Testis (tissue), 3 donors: Measurements from ENCODE around the gene PROC. TPM values are rescaled to one million over a fixed set of nuclear protein-coding genes. Genes with fewer than 3 reads are reported as not detected.
"Not testable (repeated sequence)": the region's sequence is repeated elsewhere in the genome, so short reads cannot be mapped to it uniquely, and the experiment has no call there.

Experiments used
- DNase-seq: peaks from one replicate; pipeline ENCODE4 v3.0.0-alpha.2; 2019
- H3K27ac ChIP-seq, 2 donors: fragments of 200-600 bp; sonication (generic); one replicate each; pipeline ENCODE4 v1.5.1; 2019
- H3K27me3 ChIP-seq: fragments of 200-600 bp; sonication (generic); one replicate; pipeline ENCODE4 v1.5.1; 2019
- H3K36me3 ChIP-seq: fragments of 200-600 bp; sonication (generic); one replicate; pipeline ENCODE4 v1.5.1; 2017; ENCODE audit warnings: low read depth; ENCODE audit errors: missing control alignments
- H3K4me1 ChIP-seq: fragments of 200-600 bp; sonication (generic); one replicate; pipeline ENCODE4 v1.5.1; 2019
- H3K4me3 ChIP-seq, 2 donors: fragments of 200-600 bp; sonication (generic); one replicate each; pipeline ENCODE4 v1.5.1; 2017 to 2019
- H3K9me3 ChIP-seq: fragments of 200-600 bp; sonication (generic); one replicate; pipeline ENCODE4 v1.5.1; 2017
- POLR2A ChIP-seq: fragments of 450-650 bp; IDR thresholded peaks from one replicate; pipeline ENCODE4 v1.6.1; 2017; ENCODE audit warnings: antibody characterized with exemption, mild to moderate bottlenecking, moderate library complexity
- WGBS, 2 donors: methylation state at CpG; one replicate each; pipeline ENCODE4 v1.1.5; 2018; 5-methylcytosine and 5-hydroxymethylcytosine counted together
- intact Hi-C: fragments of 100-400 bp; cut with DNase I; formaldehyde crosslinking; loops from one replicate; pipeline ENCODE4 v1.15.1; 2023; ENCODE audit warnings: low total_unique reads
- polyA plus RNA-seq: library from polyadenylated mRNA; stranded (reverse); fragments of 350-450 nt; fragmentation: Illumina TruSeq; extraction: RNeasy Lipid Tissue Mini Kit (QIAGEN cat#74804); gene quantifications from one replicate; pipeline ENCODE4 v1.2.3, GENCODE V29; 2014; ENCODE audit warnings: low read depth, low replicate concordance; ENCODE audit not compliant: insufficient read depth
- total RNA-seq, 2 donors: library from RNA; depleted of rRNA; stranded (reverse); fragments of >200 nt; gene quantifications; one replicate each; pipeline ENCODE4 v1.2.3, GENCODE V29; 2016
- TF ChIP-seq, protein P1 (sequence below), 3 experiments: fragments of 450-650 bp in 2 of 3; fragments of 200-600 bp in 1 of 3; sonication (generic) in 1 of 3; IDR thresholded peaks; one replicate each; pipeline ENCODE4 v1.5.1; 2016 to 2019; ENCODE audit warnings: antibody characterized with exemption in 3 of 3, mild to moderate bottlenecking in 2 of 3, moderate library complexity in 1 of 3

Gene PROC
- total and polyA plus RNA-seq, 3 donors from 2014 or later = 0.63 TPM; not detected in 2

DNA sequence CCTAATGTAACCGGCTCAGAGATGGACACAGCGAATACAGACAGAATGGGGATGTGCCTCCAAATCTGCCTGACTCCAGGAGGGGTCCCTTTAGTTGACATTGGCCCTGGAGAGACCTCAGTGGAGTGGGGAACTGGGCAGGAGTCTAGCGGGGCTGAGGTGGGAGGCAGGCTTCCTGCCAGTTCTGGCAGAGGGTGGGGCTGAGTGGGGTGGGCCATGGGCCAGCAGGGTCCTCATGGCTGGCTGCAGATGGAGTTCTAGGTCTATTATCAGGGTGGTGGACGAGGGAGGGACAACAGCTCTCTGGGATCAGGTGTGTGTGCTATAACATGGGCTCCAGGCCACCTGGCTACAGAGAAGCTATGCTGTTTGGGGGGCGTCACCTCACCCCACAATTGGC is 21.1 kb downstream of the PROC start:
- Histone ChIP-seq H3K4me3 (no peak overlapping the region), H3K27ac (no peak overlapping the region), H3K4me1 (no peaks in the 10 kb centered on the region), H3K9me3 (no peaks in the 10 kb centered on the region), H3K27me3 (no peaks in the 10 kb centered on the region), H3K36me3 (no peaks in the 10 kb centered on the region)
- WGBS, 2 donors = 73 to 93% methylated on average over 2 to 5 of the region's 5 CpGs
- TF ChIP-seq POLR2A = no peak
- TF ChIP-seq, protein P1, sequence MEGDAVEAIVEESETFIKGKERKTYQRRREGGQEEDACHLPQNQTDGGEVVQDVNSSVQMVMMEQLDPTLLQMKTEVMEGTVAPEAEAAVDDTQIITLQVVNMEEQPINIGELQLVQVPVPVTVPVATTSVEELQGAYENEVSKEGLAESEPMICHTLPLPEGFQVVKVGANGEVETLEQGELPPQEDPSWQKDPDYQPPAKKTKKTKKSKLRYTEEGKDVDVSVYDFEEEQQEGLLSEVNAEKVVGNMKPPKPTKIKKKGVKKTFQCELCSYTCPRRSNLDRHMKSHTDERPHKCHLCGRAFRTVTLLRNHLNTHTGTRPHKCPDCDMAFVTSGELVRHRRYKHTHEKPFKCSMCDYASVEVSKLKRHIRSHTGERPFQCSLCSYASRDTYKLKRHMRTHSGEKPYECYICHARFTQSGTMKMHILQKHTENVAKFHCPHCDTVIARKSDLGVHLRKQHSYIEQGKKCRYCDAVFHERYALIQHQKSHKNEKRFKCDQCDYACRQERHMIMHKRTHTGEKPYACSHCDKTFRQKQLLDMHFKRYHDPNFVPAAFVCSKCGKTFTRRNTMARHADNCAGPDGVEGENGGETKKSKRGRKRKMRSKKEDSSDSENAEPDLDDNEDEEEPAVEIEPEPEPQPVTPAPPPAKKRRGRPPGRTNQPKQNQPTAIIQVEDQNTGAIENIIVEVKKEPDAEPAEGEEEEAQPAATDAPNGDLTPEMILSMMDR (IDR thresholded peaks at IDR 0.05) = no peak
- no peak for DNase-seq
- intact Hi-C loops = no loop called here

DNA sequence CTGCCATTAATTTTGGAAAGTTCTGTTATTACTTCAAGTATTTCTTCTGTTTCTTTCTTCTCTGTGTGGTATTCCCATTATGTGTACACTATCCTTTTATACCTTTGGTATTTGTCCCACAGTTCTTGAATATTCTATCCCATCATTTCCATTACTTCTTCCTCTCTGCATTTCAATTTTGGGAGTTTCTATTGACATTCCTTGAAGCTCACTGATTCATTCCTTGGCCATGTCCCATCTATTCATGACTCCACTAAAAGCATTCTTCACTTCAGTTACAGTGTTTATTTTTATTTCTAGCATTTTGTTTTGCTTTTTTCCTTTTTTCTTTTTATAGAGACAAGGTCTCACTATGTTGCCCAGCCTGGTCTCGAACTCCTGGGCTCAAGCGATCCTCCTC is 30.3 kb downstream of the PROC start:
- Histone ChIP-seq H3K4me3 (no peak overlapping the region), H3K27ac (no peak overlapping the region), H3K36me3 (no peaks in the 10 kb centered on the region), H3K27me3 (no peaks in the 10 kb centered on the region), H3K9me3 (no peaks in the 10 kb centered on the region), H3K4me1 (no peaks in the 10 kb centered on the region)
- DNase-seq = no peak
- TF ChIP-seq POLR2A = no peak
- TF ChIP-seq, protein P1 (IDR thresholded peaks at IDR 0.05) = no peak
- intact Hi-C loops = no loop called here
- 100% methylated on average over 2 of the region's 2 CpGs for WGBS, 2 donors

DNA sequence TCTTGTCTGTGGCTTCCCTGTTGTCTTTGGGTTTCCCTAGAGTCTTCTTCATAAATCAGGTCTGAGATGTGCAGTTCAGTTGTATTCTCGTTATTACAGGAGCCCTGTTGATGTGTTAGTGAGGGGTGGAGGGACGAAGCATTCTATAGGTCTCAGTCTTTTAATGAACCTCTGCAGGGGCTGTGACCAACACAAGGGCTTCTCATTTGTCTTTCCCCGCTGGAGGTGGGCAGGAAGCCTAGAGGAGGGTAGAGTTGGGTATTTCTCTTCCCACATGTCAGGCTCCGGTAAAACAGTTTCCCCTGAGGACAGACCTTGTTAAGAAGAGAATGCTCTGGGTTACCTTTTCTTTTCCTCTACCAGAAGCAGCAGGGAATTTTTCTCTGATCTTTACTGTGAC is 31.2 kb downstream of the PROC start:
- DNase-seq = no peak
- Histone ChIP-seq H3K9me3 (no peaks in the 10 kb centered on the region), H3K27me3 (no peaks in the 10 kb centered on the region), H3K4me3 (no peak overlapping the region), H3K36me3 (no peaks in the 10 kb centered on the region), H3K27ac (no peak overlapping the region), H3K4me1 (no peaks in the 10 kb centered on the region)
- TF ChIP-seq, protein P1 (IDR thresholded peaks at IDR 0.05) = no peak
- TF ChIP-seq POLR2A = no peak
- WGBS, 2 donors = 88 to 91% methylated on average over 4 of the region's 4 CpGs
- intact Hi-C loops = no loop called here

DNA sequence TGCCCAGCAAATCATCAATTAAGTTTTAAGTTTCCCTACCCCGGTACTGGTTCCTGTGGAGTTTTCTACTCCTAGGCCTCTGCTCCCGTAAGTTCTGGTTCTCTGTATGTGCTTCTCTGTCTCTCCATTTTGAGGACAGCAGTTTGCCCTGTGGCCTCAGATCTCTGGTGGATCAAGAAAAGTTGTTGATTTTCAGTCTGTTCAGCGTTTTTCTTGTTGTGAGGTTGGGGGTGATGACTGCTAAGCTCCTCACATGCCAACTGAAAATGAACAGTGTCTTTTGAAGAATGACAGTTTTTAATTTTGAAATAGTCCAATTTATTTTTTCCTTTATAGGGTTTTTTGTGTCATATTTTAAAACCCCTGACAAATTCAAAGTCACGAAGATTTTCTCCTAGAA is 31.7 kb downstream of the PROC start:
- no peak for DNase-seq
- no peak for TF ChIP-seq POLR2A
- TF ChIP-seq, protein P1 (IDR thresholded peaks at IDR 0.05) = no peak
- Histone ChIP-seq H3K4me1 (no peaks in the 10 kb centered on the region), H3K27me3 (no peaks in the 10 kb centered on the region), H3K9me3 (no peaks in the 10 kb centered on the region), H3K27ac (no peak overlapping the region), H3K4me3 (no peak overlapping the region), H3K36me3 (no peaks in the 10 kb centered on the region)
- intact Hi-C loops = no loop called here
- WGBS, 2 donors = 93 to 94% methylated on average over 4 of the region's 4 CpGs

DNA sequence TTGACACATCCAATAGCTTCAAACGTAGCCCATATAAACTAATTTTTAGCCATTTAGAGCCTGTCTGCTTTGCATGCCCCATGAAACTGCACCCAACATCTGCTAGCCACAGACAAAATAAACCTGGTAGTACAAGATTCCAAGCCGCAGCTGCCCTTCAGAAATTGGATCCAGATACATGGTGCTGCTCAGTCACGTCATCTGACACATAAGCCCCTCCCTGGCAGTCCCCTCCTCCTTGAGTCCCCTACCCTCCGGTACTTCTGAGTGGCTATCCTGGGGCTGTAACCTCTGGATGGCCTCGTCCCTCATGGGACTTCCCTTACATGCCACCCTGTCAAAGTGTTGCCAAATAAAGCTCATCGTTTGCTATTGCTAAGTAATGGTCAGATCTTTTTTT is 33.8 kb downstream of the PROC start:
- WGBS, 2 donors = 88 to 98% methylated on average over 6 of the region's 6 CpGs
- intact Hi-C loops = no loop called here

DNA sequence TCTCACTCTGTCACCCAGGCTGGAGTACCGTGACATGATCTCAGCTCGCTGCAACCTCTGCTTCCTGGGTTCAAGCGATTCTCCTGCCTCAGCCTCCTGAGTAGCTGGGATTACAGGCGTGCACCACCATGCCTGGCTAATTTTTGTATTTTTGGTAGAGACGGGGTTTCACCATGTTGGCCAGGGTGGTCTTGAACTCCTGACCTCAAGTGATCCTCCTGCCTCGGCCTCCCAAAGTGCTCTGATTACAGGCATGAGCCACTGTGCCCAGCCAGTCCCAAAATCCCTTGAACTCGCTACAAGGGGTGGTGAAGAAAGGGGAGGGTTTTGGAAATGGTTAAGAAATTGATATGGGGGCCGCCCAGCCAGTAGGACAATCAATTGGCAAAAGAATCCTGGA is 34.2 kb downstream of the PROC start:
- H3K4me1 ChIP-seq, H3K36me3 ChIP-seq, DNase-seq, H3K9me3 ChIP-seq, H3K4me3 ChIP-seq, intact Hi-C loops, H3K27me3 ChIP-seq, H3K27ac ChIP-seq: not testable (repeated sequence)
- 94 to 96% methylated on average over 7 to 8 of the region's 8 CpGs for WGBS, 2 donors

More for the DNA sequence above, 33.8 kb downstream of the PROC start:
- H3K27me3 ChIP-seq = no peaks in the 10 kb centered on the region
- H3K4me3 ChIP-seq = no peak overlapping the region
- H3K36me3 ChIP-seq = no peaks in the 10 kb centered on the region
- no peak for DNase-seq
- no peaks in the 10 kb centered on the region for H3K4me1 ChIP-seq
- no peaks in the 10 kb centered on the region for H3K9me3 ChIP-seq
- H3K27ac ChIP-seq = no peak overlapping the region
- TF ChIP-seq POLR2A = no peak
